Erythroblast (primary cell): ENCODE data around the gene DIP2C.

Experiments used
- GATA1 ChIP-seq: IDR thresholded peaks from 2 replicates; pipeline ENCODE4 v1.6.1; 2011; ENCODE audit warnings: low read depth, mild to moderate bottlenecking, control low read depth, low read length, moderate library complexity
- POLR2A ChIP-seq: IDR thresholded peaks from 2 replicates; pipeline ENCODE4 v1.6.1; 2011; ENCODE audit warnings: mild to moderate bottlenecking, low read length

- TF ChIP-seq POLR2A (no peak), GATA1 (no peak)
Measured at GRCh38 chr10:436013-436697, 253.3 kb downstream of the DIP2C start.
